GM10248 (cell line): ENCODE results near the gene CNOT2.

ENCODE experiments used
- CTCF ChIA-PET: fragments of 300-600 bp; sonication (Branson Sonifier 250); formaldehyde crosslinking; extraction: SDS; loops from one replicate; lab custom pipeline; 2021; ENCODE audit warnings: antibody characterized with exemption; lab: Yijun Ruan, JAX
- POLR2A ChIA-PET: fragments of 350-650 bp; sonication (Branson Sonifier 250); formaldehyde crosslinking; extraction: SDS; loops from one replicate; lab custom pipeline; 2020; ENCODE audit warnings: antibody characterized with exemption; lab: Yijun Ruan, JAX
- DNase-seq: peaks from one replicate; pipeline ENCODE4 v3.0.0; 2012; ENCODE audit errors: extremely low spot score
- TF ChIP-seq, protein P1 (sequence below): IDR thresholded peaks from 2 replicates; pipeline ENCODE4 v1.5.1; 2012; ENCODE audit warnings: mild to moderate bottlenecking, low read depth; ENCODE audit errors: extremely low read depth, missing control alignments, control extremely low read depth

CNOT2 gene

DNA sequence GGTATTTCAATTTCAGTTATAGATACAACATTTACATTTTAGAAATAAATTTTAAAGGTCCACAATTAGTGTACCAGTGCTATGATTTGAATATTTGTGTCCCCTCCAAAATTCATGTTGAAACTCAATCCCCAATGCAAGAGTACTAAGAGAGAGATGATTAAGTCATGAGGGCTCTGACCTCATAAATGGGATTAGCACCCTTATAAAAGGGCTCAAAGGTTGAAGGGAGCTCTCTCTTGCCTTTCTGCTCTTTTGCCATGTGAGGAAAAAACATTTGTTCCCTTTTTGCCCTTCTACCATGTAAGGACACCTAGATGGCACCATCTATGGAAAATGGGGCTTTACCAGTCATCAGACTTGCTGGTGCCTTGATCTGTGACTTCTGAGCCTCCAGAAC is 25.8 kb upstream of the CNOT2 start:
- DNase-seq = no peak
- TF ChIP-seq, protein P1, sequence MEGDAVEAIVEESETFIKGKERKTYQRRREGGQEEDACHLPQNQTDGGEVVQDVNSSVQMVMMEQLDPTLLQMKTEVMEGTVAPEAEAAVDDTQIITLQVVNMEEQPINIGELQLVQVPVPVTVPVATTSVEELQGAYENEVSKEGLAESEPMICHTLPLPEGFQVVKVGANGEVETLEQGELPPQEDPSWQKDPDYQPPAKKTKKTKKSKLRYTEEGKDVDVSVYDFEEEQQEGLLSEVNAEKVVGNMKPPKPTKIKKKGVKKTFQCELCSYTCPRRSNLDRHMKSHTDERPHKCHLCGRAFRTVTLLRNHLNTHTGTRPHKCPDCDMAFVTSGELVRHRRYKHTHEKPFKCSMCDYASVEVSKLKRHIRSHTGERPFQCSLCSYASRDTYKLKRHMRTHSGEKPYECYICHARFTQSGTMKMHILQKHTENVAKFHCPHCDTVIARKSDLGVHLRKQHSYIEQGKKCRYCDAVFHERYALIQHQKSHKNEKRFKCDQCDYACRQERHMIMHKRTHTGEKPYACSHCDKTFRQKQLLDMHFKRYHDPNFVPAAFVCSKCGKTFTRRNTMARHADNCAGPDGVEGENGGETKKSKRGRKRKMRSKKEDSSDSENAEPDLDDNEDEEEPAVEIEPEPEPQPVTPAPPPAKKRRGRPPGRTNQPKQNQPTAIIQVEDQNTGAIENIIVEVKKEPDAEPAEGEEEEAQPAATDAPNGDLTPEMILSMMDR = no peak
- POLR2A ChIA-PET = no interaction called here
- CTCF ChIA-PET = no interaction called here

DNA sequence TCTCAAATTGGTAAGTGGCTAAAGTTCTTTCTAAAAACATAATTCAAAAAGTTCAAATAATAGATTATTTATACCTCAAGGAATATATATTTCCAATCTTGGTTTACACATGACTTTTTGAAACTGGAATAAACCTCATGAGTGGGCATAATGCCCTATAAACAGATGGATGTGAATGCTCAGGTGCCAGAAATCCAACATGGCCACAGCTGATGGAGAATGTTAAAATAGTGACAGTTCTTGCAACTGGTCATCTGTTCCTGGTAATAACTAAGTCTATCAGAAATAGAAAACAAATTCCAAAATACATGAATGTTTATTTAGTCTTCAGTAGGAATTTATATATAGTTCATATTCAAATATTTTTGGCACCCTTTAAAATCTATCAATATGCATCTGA is 21.6 kb upstream of the CNOT2 start:
- POLR2A ChIA-PET = no interaction called here
- DNase-seq = no peak
- CTCF ChIA-PET = no interaction called here
- TF ChIP-seq, protein P1 = no peak

DNA sequence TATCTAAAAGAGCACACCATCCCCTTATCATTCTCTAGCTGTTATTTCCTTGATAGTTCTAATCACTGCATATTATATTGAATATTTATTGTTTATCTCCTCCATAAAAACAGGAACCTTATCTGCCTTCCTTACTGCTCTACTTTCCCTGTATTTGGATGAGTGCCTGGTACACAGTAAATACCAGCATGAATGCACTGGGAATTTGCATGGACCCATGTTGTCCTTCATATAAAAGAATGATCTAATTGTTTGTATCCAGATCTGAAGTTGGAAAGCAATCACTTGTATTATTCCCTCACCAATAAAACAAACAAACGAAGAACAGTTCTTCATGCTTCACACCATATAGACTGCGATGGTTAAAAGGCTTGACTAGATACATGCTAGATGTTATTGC is 15.3 kb upstream of the CNOT2 start:
- DNase-seq = no peak
- TF ChIP-seq, protein P1 = no peak
- CTCF ChIA-PET = no interaction called here
- POLR2A ChIA-PET = no interaction called here

DNA sequence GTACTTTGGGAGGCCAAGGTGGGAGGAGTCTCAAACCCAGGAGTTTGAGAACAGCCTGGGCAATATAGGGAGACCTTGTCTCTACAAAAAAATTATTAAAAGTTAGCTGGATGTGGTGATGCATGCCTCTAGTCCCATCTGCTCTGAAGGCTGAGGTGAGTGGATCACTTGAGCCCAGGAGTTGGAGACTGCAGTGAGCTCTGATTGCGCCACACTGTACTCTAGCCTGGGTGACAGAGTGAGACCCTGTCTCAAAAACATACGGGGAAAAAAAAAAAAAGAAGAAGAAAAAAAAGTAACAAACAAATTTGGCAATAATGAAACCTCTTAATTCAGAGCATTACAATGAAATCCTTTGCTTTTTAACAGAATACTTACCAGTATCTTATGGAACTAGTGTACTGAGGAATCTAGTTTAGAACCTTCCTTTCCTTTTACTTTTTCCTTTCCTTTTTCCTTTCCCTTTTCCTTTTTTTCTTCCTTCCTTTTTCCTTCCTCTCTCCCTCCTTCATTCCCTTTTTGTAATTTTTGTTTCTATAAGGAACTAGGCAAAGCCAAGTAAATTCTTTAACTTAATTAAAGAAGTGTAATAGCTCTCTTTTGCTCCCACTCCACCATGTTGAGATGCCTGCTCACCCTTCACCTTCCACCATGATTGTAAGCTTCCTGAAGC is 12.2 kb upstream of the CNOT2 start:
- POLR2A ChIA-PET = no interaction called here
- no peak for DNase-seq
- CTCF ChIA-PET = interaction anchor here (1.1 kb wide), 1 partner anchor 301 kb away, joined by 3 read pairs; no protein-coding TSS in a partner anchor

DNA sequence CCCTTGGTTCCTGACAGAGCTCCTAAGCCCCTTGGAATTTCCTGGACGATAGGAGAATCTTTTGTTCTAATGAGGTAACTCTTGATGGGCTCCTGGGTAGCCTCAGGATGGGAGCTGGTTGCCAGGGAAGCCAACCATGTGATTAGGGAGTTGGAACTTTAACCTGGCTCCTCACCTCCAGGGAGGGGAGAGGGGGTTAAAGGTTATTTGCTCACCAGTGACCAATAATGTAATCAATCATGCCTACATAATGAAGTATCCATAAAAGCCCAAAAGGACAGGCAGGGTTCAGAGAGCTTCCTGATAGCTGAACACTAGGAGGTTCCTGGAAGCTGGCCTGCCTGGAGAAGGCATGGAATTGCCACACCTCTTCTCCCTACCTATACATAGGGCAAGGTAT is 6.2 kb upstream of the CNOT2 start:
- ChIA-PET POLR2A (no interaction called here), CTCF (no interaction called here)
- no peak for DNase-seq
- TF ChIP-seq, protein P1 = no peak

More for the DNA sequence above, 12.2 kb upstream of the CNOT2 start:
- TF ChIP-seq, protein P1 = no peak

DNA sequence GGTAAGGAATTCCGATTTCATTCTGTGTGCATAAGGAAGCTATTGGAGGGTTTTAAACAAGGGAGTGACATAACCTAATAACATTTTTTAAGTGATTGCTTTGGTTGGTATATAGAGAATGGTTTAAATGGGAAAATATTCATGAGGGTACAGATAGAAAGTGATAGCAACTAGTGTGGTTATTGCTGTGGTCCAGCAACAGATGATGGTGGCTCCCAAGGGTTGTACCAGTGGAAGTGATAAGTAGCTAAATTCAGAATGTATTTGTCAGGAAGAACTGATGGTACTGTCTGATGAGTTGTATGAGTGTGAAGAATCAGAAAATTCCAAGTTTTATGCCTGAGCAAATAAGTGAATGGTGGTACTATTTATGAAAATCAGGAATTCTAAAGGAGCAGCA is 2.6 kb upstream of the CNOT2 start:
- ChIA-PET POLR2A (no interaction called here), CTCF (no interaction called here)
- TF ChIP-seq, protein P1 = no peak
- DNase-seq = no peak
